Adrenal gland (tissue), 12 donors: Measurements from ENCODE around the gene SART3. TPM values are rescaled to one million over a fixed set of nuclear protein-coding genes. Genes with fewer than 3 reads are reported as not detected.
"Not testable (repeated sequence)": the region's sequence is repeated elsewhere in the genome, so short reads cannot be mapped to it uniquely, and the experiment has no call there.

Experiments used
- DNase-seq, 7 donors: peaks; one replicate each; pipeline ENCODE4 v3.0.0-alpha.2; 2019 to 2020
- H3K27ac ChIP-seq, 5 donors: fragments of 200-600 bp; sonication (generic) in 4 of 5; 1 replicate in 3 of 5; 2 replicates in 2 of 5; pipeline versions ENCODE4 v1.5.1 to v1.8.0; 2016 to 2020; ENCODE audit warnings: mild to moderate bottlenecking in 1 of 5
- H3K27me3 ChIP-seq: fragments of 200-600 bp; 2 replicates; pipeline ENCODE4 v1.8.0; 2021
- H3K36me3 ChIP-seq, 2 donors: fragments of 200-600 bp; replicated peaks in 1 of 2; 1 replicate in 1 of 2; 2 replicates in 1 of 2; pipeline versions ENCODE4 v1.5.1 to v1.8.0; 2018 to 2022
- H3K4me1 ChIP-seq, 2 donors: fragments of 200-600 bp; replicated peaks in 1 of 2; 1 replicate in 1 of 2; 2 replicates in 1 of 2; pipeline versions ENCODE4 v1.5.1 to v1.8.0; 2018 to 2021
- H3K4me3 ChIP-seq, 4 donors: fragments of 200-600 bp; sonication (generic) in 3 of 4; one replicate each; pipeline ENCODE4 v1.5.1; 2016 to 2018
- H3K9me3 ChIP-seq, 3 donors: fragments of 200-600 bp; sonication (generic) in 1 of 3; replicated peaks in 1 of 3; 1 replicate in 2 of 3; 2 replicates in 1 of 3; pipeline versions ENCODE4 v1.5.1 to v1.8.0; 2016 to 2021
- POLR2A ChIP-seq, 2 donors: fragments of 450-650 bp; IDR thresholded peaks; one replicate each; pipeline ENCODE4 v1.6.1; 2017; ENCODE audit warnings: antibody characterized with exemption in 2 of 2, mild to moderate bottlenecking in 2 of 2, moderate library complexity in 1 of 2
- WGBS, 4 donors: extraction: QIAGEN DNeasy Blood & Tissue Kit in 2 of 4; methylation state at CpG; one replicate each; pipeline versions ENCODE4 v1.1.5 to v1.1.7; 2013 to 2017; 5-methylcytosine and 5-hydroxymethylcytosine counted together
- intact Hi-C, 2 donors: fragments of 100-400 bp; cut with DNase I; formaldehyde crosslinking; loops; one replicate each; pipeline versions ENCODE4 v1.14.1 to v1.15.0; 2022 to 2023
- polyA plus RNA-seq, 3 donors: library from polyadenylated mRNA; stranded (reverse); fragments of 200-250 nt in 2 of 3; fragments of 350-450 nt in 1 of 3; fragmentation: Illumina TruSeq in 1 of 3; extraction: RNeasy Lipid Tissue Mini Kit (QIAGEN cat#74804) in 1 of 3; gene quantifications; one replicate each; pipeline ENCODE4 v1.2.3, GENCODE V29; 2013 to 2014
- total RNA-seq, 9 donors: library from RNA; depleted of rRNA in 4 of 9; stranded (reverse); fragments of >200 nt in 4 of 9; fragments of 120-200 nt in 1 of 9; fragmentation: NEBNext Ultra II Directional in 1 of 9; extraction: Animal tissue kit (Norgen Biotek cat#: 25700) in 1 of 9; gene quantifications; one replicate each; pipeline versions ENCODE4 v1.1.0 to v1.2.4, GENCODE V29; 2013 to 2023
- TF ChIP-seq, protein P1 (sequence below), 6 experiments: fragments of 450-650 bp in 4 of 6; fragments of 200-600 bp in 2 of 6; sonication (generic) in 1 of 6; IDR thresholded peaks; 1 replicate in 5 of 6; 2 replicates in 1 of 6; pipeline versions ENCODE4 v1.5.1 to v1.8.0; 2016 to 2021; ENCODE audit warnings: antibody characterized with exemption in 6 of 6, mild to moderate bottlenecking in 2 of 6, moderate library complexity in 1 of 6
- donor health status: healthy with polysubstance abuse.
- donor health status: Bipolar disorder and iron deficiency.
- donor health status: DM: yes; HTN: yes; CAD: no.
- donor health status: DM: no; HTN: no; CAD: no.
- donor health status: DM: no; HTN: no; CAD: no.
- donor health status: DM: yes; HTN: yes; CAD: no.

Gene SART3
- total and polyA plus RNA-seq, 12 donors: 27.5 to 79.3 (median 39.7) TPM

DNA sequence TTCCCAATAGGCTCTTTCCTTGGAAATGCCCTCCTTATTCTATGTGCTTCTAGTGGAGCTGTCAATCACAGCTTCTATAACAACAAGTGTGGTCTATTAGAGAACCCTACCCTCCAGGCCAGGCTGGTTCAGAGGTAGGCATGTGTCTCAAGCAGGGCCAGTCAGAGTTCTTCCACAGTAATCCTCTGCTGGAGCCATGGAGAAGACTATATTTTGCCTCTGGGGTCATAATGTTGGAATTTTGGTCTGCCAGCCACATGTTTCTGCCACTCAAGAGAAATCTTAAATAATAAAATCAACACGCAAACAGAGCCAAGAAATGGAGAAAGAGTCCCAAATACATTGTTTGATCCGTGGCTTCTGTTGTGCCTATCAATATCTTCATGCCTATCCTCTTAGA lies 69.7 kb downstream of the SART3 start:
- TF ChIP-seq POLR2A (IDR thresholded peaks at IDR 0.05): no peak
- TF ChIP-seq, protein P1, sequence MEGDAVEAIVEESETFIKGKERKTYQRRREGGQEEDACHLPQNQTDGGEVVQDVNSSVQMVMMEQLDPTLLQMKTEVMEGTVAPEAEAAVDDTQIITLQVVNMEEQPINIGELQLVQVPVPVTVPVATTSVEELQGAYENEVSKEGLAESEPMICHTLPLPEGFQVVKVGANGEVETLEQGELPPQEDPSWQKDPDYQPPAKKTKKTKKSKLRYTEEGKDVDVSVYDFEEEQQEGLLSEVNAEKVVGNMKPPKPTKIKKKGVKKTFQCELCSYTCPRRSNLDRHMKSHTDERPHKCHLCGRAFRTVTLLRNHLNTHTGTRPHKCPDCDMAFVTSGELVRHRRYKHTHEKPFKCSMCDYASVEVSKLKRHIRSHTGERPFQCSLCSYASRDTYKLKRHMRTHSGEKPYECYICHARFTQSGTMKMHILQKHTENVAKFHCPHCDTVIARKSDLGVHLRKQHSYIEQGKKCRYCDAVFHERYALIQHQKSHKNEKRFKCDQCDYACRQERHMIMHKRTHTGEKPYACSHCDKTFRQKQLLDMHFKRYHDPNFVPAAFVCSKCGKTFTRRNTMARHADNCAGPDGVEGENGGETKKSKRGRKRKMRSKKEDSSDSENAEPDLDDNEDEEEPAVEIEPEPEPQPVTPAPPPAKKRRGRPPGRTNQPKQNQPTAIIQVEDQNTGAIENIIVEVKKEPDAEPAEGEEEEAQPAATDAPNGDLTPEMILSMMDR (IDR thresholded peaks at IDR 0.05): no peak
- Histone ChIP-seq H3K27me3 (peaks cover 9% of the 10 kb centered on the region), H3K4me3 (no peak overlapping the region), H3K36me3 (no peaks in the 10 kb centered on the region), H3K27ac (no peak overlapping the region), H3K9me3 (no peaks in the 10 kb centered on the region), H3K4me1 (no peaks in the 10 kb centered on the region)
- intact Hi-C loops: no loop called here
- 55 to 65% (median 59%) methylated on average over 2 of the region's 2 CpGs for WGBS, 4 donors
- DNase-seq: no peak

DNA sequence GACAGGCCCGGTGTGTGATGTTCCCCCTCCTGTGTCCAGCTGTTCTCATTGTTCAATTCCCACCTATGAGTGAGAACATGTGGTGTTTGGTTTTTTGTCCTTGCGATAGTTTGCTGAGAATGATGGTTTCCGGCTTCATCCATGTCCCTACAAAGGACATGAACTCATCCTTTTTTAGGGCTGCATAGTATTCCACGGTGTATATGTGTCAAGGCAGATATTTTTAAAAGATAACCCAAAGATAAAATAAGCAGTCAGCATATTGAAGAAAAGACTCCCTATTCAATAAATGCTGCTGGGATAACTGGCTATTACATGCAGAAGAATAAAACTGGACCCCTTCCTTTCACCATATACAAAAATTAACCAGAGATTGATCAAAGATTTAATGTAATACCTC lies 73.9 kb downstream of the SART3 start:
- 77 to 91% (median 83%) methylated on average over 3 to 4 of the region's 4 CpGs for WGBS, 4 donors
- H3K4me3 ChIP-seq, H3K4me1 ChIP-seq, DNase-seq, H3K27me3 ChIP-seq, intact Hi-C loops, H3K36me3 ChIP-seq, H3K27ac ChIP-seq, H3K9me3 ChIP-seq: not testable (repeated sequence)

DNA sequence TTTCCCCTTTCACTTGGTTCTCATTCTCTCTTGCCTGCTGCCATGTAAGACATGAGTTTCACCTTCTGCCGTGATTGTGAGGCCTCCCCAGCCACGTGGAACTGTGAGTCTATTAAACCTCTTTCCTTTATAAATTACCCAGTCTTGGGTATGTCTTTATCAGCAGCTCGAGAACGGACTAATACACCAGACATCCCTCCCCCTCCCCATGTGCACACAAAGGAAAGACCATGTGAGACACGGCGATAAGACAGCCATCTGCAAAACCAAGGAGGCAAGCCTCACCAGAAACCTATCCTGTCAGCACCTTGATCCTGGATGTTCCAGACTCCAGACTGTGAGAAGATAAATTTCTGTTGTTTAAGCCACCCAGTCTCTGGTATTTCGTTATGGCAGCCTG lies 75.6 kb downstream of the SART3 start:
- intact Hi-C loops, H3K4me1 ChIP-seq: not testable (repeated sequence)

DNA sequence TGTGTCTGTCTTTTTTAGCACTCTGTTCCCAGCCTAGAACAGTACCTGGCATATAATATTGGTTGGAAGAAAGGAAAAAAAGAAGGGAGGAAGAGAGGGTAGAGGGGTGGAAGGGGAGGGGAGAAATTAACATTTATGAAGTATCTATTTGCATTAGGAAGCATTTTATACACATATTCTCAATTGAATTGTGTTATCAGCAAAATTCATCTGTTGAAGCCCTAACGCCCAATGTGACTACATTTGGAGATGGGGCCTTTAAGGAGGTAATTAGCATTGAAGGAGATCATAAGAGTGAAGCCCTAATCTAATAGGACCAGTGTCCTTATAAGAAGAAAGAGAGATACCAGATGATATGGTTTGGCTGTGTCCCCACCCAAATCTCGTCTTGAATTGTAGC lies 76.1 kb downstream of the SART3 start:
- DNase-seq: no peak
- Histone ChIP-seq H3K36me3 (no peaks in the 10 kb centered on the region), H3K27ac (no peak overlapping the region), H3K27me3 (no peaks in the 10 kb centered on the region), H3K4me3 (no peak overlapping the region), H3K4me1 (no peaks in the 10 kb centered on the region), H3K9me3 (no peaks in the 10 kb centered on the region)
- TF ChIP-seq, protein P1 (IDR thresholded peaks at IDR 0.05): no peak
- no peak for TF ChIP-seq POLR2A (IDR thresholded peaks at IDR 0.05)
- intact Hi-C loops: no loop called here
- 46 to 76% (median 56%) methylated on average over 2 of the region's 2 CpGs for WGBS, 4 donors

More for the DNA sequence above, 75.6 kb downstream of the SART3 start:
- not testable (repeated sequence) for DNase-seq, H3K27ac ChIP-seq, H3K27me3 ChIP-seq, H3K4me3 ChIP-seq, H3K9me3 ChIP-seq, H3K36me3 ChIP-seq
- 52 to 62% (median 54%) methylated on average over 7 of the region's 7 CpGs for WGBS, 4 donors

DNA sequence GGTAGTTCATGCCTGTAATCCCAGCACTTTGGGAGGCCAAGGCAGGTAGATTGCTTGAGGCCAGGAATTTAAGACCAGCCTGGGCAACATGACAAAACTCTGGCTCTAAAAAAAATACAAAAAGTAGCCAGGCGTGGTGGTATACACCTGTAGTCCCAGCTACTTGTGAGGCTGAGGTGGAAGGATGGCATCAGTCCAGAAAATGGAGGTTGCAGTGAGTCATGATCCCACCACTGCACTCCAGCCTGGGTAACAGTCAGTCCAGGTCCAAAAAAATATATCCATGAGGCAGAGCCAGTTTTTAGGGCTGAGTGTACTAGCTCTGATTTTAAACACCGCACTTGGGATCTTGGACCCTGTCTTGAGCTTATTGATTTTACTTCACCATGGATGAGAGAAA lies 76.5 kb downstream of the SART3 start:
- Histone ChIP-seq H3K4me1 (no peaks in the 10 kb centered on the region), H3K4me3 (no peak overlapping the region), H3K9me3 (no peaks in the 10 kb centered on the region), H3K27ac (no peak overlapping the region), H3K36me3 (no peaks in the 10 kb centered on the region), H3K27me3 (no peaks in the 10 kb centered on the region)
- 84 to 88% (median 85%) methylated on average over 2 of the region's 2 CpGs for WGBS, 4 donors
- no peak for DNase-seq
- no peak for TF ChIP-seq POLR2A (IDR thresholded peaks at IDR 0.05)
- intact Hi-C loops: no loop called here

DNA sequence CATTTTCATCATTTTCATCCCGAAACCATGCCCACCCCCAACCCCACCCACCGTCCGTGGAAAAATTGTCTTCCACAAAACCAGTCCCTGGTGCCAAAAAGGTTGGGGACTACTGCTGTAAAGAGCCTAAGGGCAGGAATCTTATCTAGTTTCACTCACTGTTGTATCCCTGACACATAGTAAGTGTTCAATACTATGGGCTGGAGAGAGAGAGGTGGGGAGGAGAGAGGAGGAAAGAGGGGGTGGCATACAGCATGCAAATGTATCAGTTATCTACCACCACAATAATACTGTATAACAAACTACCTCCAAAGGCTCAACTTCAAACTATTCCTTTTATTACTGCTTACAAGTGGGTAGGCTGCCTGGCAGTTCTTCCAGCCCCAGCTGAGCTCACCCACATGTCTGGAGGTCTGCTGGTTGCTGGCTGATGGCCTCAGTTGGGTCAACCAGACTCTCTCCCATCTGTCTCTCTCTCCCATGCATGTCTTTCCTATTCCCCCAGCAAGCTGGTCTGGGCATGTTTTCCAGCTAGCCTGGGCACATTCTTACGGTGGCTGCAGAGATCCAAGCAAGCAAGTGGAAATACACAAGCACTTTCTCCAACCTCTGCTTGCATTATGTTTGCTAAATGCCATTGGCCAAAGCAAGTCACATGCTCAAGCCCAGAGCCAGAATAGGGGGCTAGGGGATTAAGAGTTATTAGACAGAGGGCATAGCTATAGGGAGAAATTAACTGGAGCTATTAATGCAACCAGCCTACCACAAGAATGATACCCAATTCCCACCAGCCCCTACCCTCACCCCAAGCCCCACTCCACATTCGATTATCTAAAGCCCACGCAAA lies 77.5 kb downstream of the SART3 start:
- H3K36me3 ChIP-seq: no peaks in the 10 kb centered on the region
- no peaks in the 10 kb centered on the region for H3K9me3 ChIP-seq
- H3K27me3 ChIP-seq: no peaks in the 10 kb centered on the region
- no peak overlapping the region for H3K4me3 ChIP-seq
- no peak for DNase-seq
- H3K4me1 ChIP-seq: no peaks in the 10 kb centered on the region
- WGBS, 4 donors: 61 to 70% (median 62%) methylated on average over 6 of the region's 6 CpGs
- no peak for TF ChIP-seq POLR2A (IDR thresholded peaks at IDR 0.05)
- TF ChIP-seq, protein P1 (IDR thresholded peaks at IDR 0.05): no peak
- H3K27ac ChIP-seq: no peak overlapping the region
- intact Hi-C loops: no loop called here
